Dendritic cell treated with granulocyte-macrophage colony-stimulating factor and Interleukin-4, amounts not matched to agents 40 ng/mL and 50 ng/mL, for 4 days (primary cell): Measurements from ENCODE around the gene ERGIC1.
A peak's percentile ranks its signal among the peaks of the same experiment; 100 is the strongest.

Experiments used
- H3K27ac Mint-ChIP-seq: one replicate; pipeline ENCODE4 v1.8.0; 2022; ENCODE audit warnings: mild to moderate bottlenecking, mixed read lengths
- H3K27me3 Mint-ChIP-seq: one replicate; pipeline ENCODE4 v1.8.0; 2022; ENCODE audit warnings: mild to moderate bottlenecking, mixed read lengths
- H3K36me3 Mint-ChIP-seq: one replicate; pipeline ENCODE4 v1.8.0; 2022; ENCODE audit warnings: low read depth, mixed read lengths
- H3K4me1 Mint-ChIP-seq: one replicate; pipeline ENCODE4 v1.8.0; 2022; ENCODE audit warnings: low read depth, mixed read lengths
- H3K4me3 Mint-ChIP-seq: one replicate; pipeline ENCODE4 v1.8.0; 2022; ENCODE audit warnings: mild to moderate bottlenecking, moderate library complexity, mixed read lengths
- H3K9me3 Mint-ChIP-seq: one replicate; pipeline ENCODE4 v1.8.0; 2022; ENCODE audit warnings: mixed read lengths
- intact Hi-C: fragments of 100-400 bp; cut with micrococcal nuclease; formaldehyde crosslinking; loops from one replicate; pipeline ENCODE4 v1.15.0; 2022

Gene ERGIC1

GRCh38 chr5:172957458-172957857, 123.4 kb downstream of the ERGIC1 start:
- Mint-ChIP-seq H3K36me3 (peaks cover 29% of the 10 kb centered on the region), H3K27me3 (peaks cover 8% of the 10 kb centered on the region), H3K27ac (peak overlapping the region; percentile 42), H3K9me3 (no peaks in the 10 kb centered on the region), H3K4me1 (peaks cover 37% of the 10 kb centered on the region), H3K4me3 (no peak overlapping the region)
- intact Hi-C loops, result no loop called here

GRCh38 chr5:172958331-172959046, 124.4 kb downstream of the ERGIC1 start:
- no peaks in the 10 kb centered on the region for H3K9me3 Mint-ChIP-seq
- intact Hi-C loops, result loop anchor here (1.0 kb wide), 1 partner anchor 186 kb away; the partner anchor contains the start of gene BNIP1
- peaks cover 40% of the 10 kb centered on the region for H3K4me1 Mint-ChIP-seq

GRCh38 chr5:172959824-172960799, 126.1 kb downstream of the ERGIC1 start:
- no peaks in the 10 kb centered on the region for H3K27me3 Mint-ChIP-seq
- no peaks in the 10 kb centered on the region for H3K9me3 Mint-ChIP-seq
- H3K4me3 Mint-ChIP-seq, result peak overlapping the region; percentile 91
- H3K27ac Mint-ChIP-seq, result peak overlapping the region; percentile 94
- intact Hi-C loops, result loop anchor here (1.0 kb wide), 1 partner anchor 184 kb away; the partner anchor contains the start of gene BNIP1
- peaks cover 49% of the 10 kb centered on the region for H3K36me3 Mint-ChIP-seq
- H3K4me1 Mint-ChIP-seq, result peaks cover 45% of the 10 kb centered on the region

More at GRCh38 chr5:172958331-172959046, 124.4 kb downstream of the ERGIC1 start:
- Mint-ChIP-seq H3K4me3 (peak overlapping the region; percentile 91), H3K27ac (peak overlapping the region; percentile 94), H3K27me3 (peaks cover 8% of the 10 kb centered on the region), H3K36me3 (peaks cover 36% of the 10 kb centered on the region)

DNA sequence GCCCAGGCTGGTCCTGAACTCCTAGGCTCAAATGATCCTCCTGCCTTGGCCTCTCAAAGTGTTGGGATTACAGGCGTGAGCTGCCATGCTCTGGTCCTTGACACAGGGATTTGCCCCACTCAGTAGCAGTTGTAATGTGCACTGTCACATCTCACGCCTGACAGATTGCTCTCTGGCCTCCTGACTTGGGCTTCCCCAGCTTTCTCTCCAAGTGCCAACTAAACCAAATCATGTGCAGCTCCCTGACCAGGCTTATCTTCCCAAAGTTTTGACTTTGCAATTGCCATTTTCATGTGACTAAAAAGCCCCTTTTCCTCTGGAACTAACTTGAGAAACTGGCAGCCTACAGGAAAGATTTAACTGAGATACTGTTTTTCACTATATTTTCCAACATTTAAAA, 135.9 kb downstream of the ERGIC1 start:
- H3K27ac Mint-ChIP-seq, result peak overlapping the region; percentile 68
- intact Hi-C loops, result no loop called here
- peaks cover 23% of the 10 kb centered on the region for H3K4me1 Mint-ChIP-seq
- peaks cover 34% of the 10 kb centered on the region for H3K36me3 Mint-ChIP-seq
- H3K27me3 Mint-ChIP-seq, result no peaks in the 10 kb centered on the region
- no peaks in the 10 kb centered on the region for H3K9me3 Mint-ChIP-seq
- H3K4me3 Mint-ChIP-seq, result no peak overlapping the region

DNA sequence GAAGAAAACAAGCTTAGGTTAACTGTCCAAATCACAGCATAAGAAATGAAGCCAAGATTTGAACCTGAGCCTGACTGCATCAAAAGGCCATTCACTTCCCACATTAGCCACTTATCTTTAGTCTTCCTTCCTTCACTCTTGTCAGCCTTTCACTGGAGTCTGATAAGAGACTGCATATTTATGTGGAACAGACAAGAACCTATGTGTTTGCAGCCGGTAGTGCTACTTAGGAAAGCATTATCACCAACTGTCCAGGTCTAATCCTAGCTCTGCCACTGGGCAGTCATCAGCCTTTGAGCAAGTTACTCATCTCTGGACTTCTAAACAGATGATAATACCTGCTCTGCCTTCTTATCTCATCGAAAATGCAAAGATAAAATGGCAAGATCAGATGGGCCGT, 137.4 kb downstream of the ERGIC1 start:
- no peaks in the 10 kb centered on the region for H3K9me3 Mint-ChIP-seq
- H3K27me3 Mint-ChIP-seq, result no peaks in the 10 kb centered on the region
- H3K4me1 Mint-ChIP-seq, result peaks cover 23% of the 10 kb centered on the region
- peaks cover 18% of the 10 kb centered on the region for H3K36me3 Mint-ChIP-seq
- no peak overlapping the region for H3K4me3 Mint-ChIP-seq
- H3K27ac Mint-ChIP-seq, result no peak overlapping the region
- intact Hi-C loops, result no loop called here

DNA sequence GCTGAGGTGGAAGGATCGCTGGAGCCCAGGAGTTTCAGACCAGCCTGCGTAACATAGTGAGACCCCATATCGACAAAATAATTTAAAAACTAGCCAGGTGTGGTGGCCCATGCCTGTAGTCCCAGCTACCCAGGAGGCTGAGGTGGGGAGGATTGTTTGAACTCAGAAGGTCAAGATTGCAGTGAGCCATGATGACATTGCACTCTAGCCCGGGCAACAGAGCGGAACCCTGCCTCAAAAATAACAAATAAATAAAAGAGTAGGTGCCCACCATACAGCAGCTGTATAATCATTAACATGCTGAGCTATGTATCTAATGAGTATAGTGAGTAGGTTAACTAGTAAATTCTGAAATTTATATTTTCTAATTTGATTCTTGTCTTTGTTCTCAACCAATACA, 138.5 kb downstream of the ERGIC1 start:
- peaks cover 15% of the 10 kb centered on the region for H3K36me3 Mint-ChIP-seq
- H3K27me3 Mint-ChIP-seq, result peaks cover 2% of the 10 kb centered on the region
- H3K27ac Mint-ChIP-seq, result no peak overlapping the region
- H3K9me3 Mint-ChIP-seq, result no peaks in the 10 kb centered on the region
- no peak overlapping the region for H3K4me3 Mint-ChIP-seq
- intact Hi-C loops, result no loop called here
- peaks cover 23% of the 10 kb centered on the region for H3K4me1 Mint-ChIP-seq

GRCh38 chr5:172973127-172973916, 139.3 kb downstream of the ERGIC1 start:
- H3K36me3 Mint-ChIP-seq, result peaks cover 12% of the 10 kb centered on the region
- peaks cover 2% of the 10 kb centered on the region for H3K27me3 Mint-ChIP-seq
- no peaks in the 10 kb centered on the region for H3K9me3 Mint-ChIP-seq
- intact Hi-C loops, result no loop called here
- H3K4me3 Mint-ChIP-seq, result no peak overlapping the region
- peaks cover 20% of the 10 kb centered on the region for H3K4me1 Mint-ChIP-seq
- no peak overlapping the region for H3K27ac Mint-ChIP-seq

DNA sequence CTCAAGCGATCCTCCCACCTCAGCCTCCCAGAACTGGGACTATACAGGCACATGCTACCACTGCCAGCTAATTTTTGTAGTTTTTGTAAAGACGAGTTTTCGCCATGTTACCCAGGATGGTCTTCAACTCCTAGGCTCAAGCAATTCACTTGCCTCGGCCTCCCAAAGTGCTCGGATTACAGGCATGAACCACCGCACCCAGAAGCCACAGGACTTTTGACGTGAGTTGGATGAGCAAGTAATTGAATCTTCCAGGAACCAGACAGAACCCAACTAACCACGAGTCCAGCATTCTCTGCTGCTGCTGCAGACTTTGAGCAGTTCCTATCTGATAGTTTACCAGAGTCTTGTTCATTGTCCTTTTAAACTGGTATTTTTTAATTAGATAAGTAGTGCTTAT, 139.9 kb downstream of the ERGIC1 start:
- Mint-ChIP-seq H3K4me3 (no peak overlapping the region), H3K36me3 (peaks cover 6% of the 10 kb centered on the region), H3K27ac (no peak overlapping the region), H3K9me3 (no peaks in the 10 kb centered on the region), H3K4me1 (peaks cover 14% of the 10 kb centered on the region), H3K27me3 (peaks cover 2% of the 10 kb centered on the region)
- intact Hi-C loops, result no loop called here

DNA sequence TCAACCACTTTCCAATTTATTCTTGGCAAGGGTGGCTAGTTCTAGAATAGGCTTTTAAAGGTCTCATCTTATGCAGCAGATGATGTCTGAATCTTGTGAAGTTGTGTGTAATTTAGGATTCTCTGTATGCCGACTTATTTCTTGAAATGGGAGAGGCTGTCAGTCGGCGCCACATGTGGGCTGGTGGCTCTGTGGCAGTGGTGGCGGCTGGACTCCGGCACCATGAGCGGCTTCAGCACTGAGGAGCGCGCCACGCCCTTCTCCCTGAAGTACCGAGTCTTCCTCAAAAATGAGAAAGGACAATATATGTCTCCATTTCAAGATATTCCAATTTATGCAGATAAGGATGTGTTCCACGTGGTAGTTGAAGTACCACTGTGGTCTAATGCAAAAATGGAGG, 141.2 kb downstream of the ERGIC1 start:
- Mint-ChIP-seq H3K4me3 (no peak overlapping the region), H3K27ac (no peak overlapping the region), H3K9me3 (no peaks in the 10 kb centered on the region), H3K4me1 (peaks cover 2% of the 10 kb centered on the region), H3K27me3 (peaks cover 2% of the 10 kb centered on the region), H3K36me3 (peaks cover 2% of the 10 kb centered on the region)
- intact Hi-C loops, result no loop called here

GRCh38 chr5:172979778-172980177, 145.7 kb downstream of the ERGIC1 start:
- H3K4me1 Mint-ChIP-seq, result no peaks in the 10 kb centered on the region
- H3K9me3 Mint-ChIP-seq, result no peaks in the 10 kb centered on the region
- peaks cover 2% of the 10 kb centered on the region for H3K27me3 Mint-ChIP-seq
- H3K27ac Mint-ChIP-seq, result no peak overlapping the region
- intact Hi-C loops, result loop anchor here (10.0 kb wide), 1 partner anchor 295 kb away; no protein-coding TSS in a partner anchor
- no peak overlapping the region for H3K4me3 Mint-ChIP-seq
- H3K36me3 Mint-ChIP-seq, result peaks cover 13% of the 10 kb centered on the region

DNA sequence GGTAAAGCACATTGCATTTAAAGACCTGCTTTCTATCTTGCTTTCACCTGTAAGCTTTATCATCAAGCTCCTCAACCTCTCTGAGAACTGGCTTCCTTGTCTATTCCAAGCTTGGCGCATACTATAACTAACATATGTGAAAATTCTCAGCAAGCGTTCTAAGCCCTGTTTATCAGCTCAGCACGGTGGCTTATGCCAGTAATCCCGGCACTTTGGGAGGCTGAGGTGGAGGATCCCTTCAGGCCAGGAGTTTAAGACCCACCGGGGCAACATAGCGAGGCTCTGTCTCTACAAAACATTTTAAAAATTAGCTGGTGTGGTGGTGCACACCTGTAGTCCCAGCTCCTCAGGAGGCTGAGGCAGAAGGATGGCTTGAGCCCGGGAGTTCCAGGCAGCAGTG, 147.9 kb downstream of the ERGIC1 start:
- intact Hi-C loops, result loop anchor here (10.0 kb wide), 1 partner anchor 293 kb away; no protein-coding TSS in a partner anchor
- peaks cover 23% of the 10 kb centered on the region for H3K36me3 Mint-ChIP-seq
- H3K27me3 Mint-ChIP-seq, result no peaks in the 10 kb centered on the region
- H3K4me3 Mint-ChIP-seq, result no peak overlapping the region
- peaks cover 15% of the 10 kb centered on the region for H3K4me1 Mint-ChIP-seq
- H3K9me3 Mint-ChIP-seq, result no peaks in the 10 kb centered on the region
- H3K27ac Mint-ChIP-seq, result no peak overlapping the region

DNA sequence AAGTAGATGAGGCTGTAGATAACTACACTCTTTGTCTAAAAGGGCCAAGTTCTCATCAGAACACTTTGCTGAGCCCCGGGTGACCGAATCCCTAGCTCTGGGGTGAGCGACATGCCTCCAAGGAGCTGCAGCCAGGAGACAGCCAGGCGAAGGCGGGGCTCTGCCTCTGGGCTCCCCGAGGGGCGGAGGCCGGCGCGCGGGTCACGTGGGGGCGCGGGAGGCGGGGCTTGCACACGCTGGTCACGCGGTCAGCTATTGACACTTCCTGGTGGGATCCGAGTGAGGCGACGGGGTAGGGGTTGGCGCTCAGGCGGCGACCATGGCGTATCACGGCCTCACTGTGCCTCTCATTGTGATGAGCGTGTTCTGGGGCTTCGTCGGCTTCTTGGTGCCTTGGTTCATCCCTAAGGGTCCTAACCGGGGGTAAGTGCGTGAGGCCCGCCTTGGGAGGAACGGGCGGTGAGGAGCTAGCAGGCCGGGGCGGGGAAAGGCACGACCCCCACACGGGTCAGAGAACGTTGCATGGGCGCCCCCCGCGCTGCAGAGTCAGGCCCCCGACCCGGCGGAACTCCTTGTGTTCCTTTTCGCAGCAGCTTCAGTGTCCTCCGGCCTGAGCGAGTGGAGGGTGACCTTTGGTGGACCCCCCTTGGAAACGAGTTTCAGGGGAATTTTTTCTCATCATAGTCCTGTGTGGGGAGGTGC, 149.6 kb downstream of the ERGIC1 start, which contains the start of gene ATP6V0E1:
TSS of gene ATP6V0E1 (plus strand) at position 230 of the 702 bp plus-strand sequence. CDS start at position 320, 90 bp downstream.
- H3K27me3 Mint-ChIP-seq, result no peaks in the 10 kb centered on the region
- H3K36me3 Mint-ChIP-seq, result peaks cover 34% of the 10 kb centered on the region
- H3K4me3 Mint-ChIP-seq, result peak within 1 kb of the TSS; percentile 98
- no peaks in the 10 kb centered on the region for H3K9me3 Mint-ChIP-seq
- H3K4me1 Mint-ChIP-seq, result peaks cover 32% of the 10 kb centered on the region
- intact Hi-C loops, result loop anchor here (1.0 to 10.0 kb wide), 3 partner anchors 74 to 291 kb away; partner anchors contain the start of gene BNIP1
- H3K27ac Mint-ChIP-seq, result peak within 1 kb of the TSS; percentile 99
